Measurements from ENCODE around the gene CENATAC. TPM values are rescaled to one million over a fixed set of nuclear protein-coding genes. Genes with fewer than 3 reads are reported as not detected.
A peak's percentile ranks its signal among the peaks of the same experiment; 100 is the strongest.

The CENATAC gene
- total and polyA plus RNA-seq, 9 of the 15 experiments (the other 6 are each of a cell fraction or from before 2014, with no cell fraction given) = 2.4 to 25.5 (median 13.7) TPM

- peak; percentile 88 to 98 (median 97) for TF ChIP-seq ZBTB11 (CRISPR knock-in tag; IDR thresholded peaks at IDR 0.05)
- peak; percentile 71 for TF ChIP-seq KDM5B (IDR thresholded peaks at IDR 0.05; ENCODE audit: insufficient replicate concordance, low read depth, low read length)
- peak; percentile 48 for TF ChIP-seq USF1 (CRISPR knock-in tag; IDR thresholded peaks at IDR 0.05)
- TF ChIP-seq E2F8 (IDR thresholded peaks at IDR 0.05; ENCODE audit: low read depth, partially characterized antibody) = peak; percentile 94
- no peak for TF ChIP-seq CCAR2 (IDR thresholded peaks at IDR 0.05; ENCODE audit: low read depth, low read length)
- peak; percentile 95 for TF ChIP-seq ETV1 (tag; conservative IDR thresholded peaks at IDR 0.05; ENCODE audit: low read depth)
- TF ChIP-seq XRCC3 (IDR thresholded peaks at IDR 0.05) = no peak
- no peak for TF ChIP-seq EWSR1 (IDR thresholded peaks at IDR 0.05; ENCODE audit: borderline replicate concordance, low read depth, partially characterized antibody)
- no peak for TF ChIP-seq ZNF41 (CRISPR knock-in tag; conservative IDR thresholded peaks at IDR 0.05)
- TF ChIP-seq NCOA1 (IDR thresholded peaks at IDR 0.05; ENCODE audit: low read depth) = peak; percentile 94
- no peak for TF ChIP-seq HNRNPUL1 (IDR thresholded peaks at IDR 0.05; ENCODE audit: low read length)
- TF ChIP-seq ZNF282 (CRISPR knock-in tag; IDR thresholded peaks at IDR 0.05) = 0 out of 2 replicates have a peak, but pooled peaks have one; percentile 16
- no peak for TF ChIP-seq SNRNP70 (optimal IDR thresholded peaks at IDR 0.05; ENCODE audit: low read depth, low read length)
- TF ChIP-seq HES1 (IDR thresholded peaks at IDR 0.05; ENCODE audit: low read depth) = no peak
- no peak for TF ChIP-seq ZNF79 (CRISPR knock-in tag; IDR thresholded peaks at IDR 0.05; ENCODE audit: low read depth)
- peak; percentile 46; the same call in 1 of the 2 replicates for TF ChIP-seq FOXJ2 (tag; IDR thresholded peaks at IDR 0.05)
- TF ChIP-seq OTX1 (CRISPR knock-in tag; IDR thresholded peaks at IDR 0.05) = no peak
Observed at GRCh38 chr11:119018074-119018938, 20.4 kb downstream of the CENATAC start, which contains the start of the genes RPS25 and TRAPPC4 (continued).
